Stimulated activated CD8-positive, alpha-beta memory T cell treated with anti-CD3 and anti-CD28 coated beads, Interleukin-12 subunit alpha, Interleukin-12 subunit beta, amount 100 ng/mL, for 1 hour (primary cell): Measurements from ENCODE around the gene RPS19.

Experiments
- DNase-seq: peaks from one replicate; pipeline ENCODE4 v3.0.0-alpha.2; 2020; ENCODE audit warnings: low read depth

The RPS19 gene

DNA sequence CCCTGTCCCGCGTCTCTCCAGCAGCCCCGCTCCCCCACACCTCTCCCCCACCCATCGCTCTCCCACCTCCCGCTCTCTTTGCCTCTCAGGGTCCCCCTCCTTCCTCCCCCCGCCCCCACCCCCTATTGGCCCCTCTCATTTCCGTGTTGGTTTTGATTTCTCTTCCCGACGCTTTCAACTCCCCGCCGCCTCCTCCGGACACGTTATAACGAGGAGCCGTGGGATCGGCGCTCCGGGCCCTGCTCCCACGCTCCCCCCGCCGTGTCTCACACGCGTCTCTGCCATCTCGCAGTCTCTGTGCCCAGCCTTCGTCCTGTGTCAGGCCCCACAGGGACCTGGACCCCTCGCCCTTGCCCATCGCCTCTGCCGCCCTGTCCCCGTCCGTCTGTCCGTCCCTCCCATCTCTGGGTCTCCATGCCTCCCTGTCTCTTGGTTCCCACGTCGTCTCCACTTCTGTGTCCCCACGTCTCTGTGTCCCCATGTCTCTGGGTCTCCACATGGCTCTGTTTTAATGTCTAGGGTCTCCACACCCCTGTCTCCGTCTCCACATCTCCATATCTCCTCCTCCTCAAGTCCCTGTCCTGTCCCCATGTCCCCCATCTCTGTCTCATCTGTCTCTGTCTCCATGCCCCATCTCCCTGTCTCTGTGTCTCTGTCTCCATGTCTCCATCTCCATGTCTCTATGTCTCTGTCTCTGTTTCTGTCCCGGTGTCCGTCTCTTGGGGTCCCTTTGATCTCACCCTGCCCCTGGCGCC lies 55.1 kb downstream of the RPS19 start:
- DNase-seq: no peak

DNA sequence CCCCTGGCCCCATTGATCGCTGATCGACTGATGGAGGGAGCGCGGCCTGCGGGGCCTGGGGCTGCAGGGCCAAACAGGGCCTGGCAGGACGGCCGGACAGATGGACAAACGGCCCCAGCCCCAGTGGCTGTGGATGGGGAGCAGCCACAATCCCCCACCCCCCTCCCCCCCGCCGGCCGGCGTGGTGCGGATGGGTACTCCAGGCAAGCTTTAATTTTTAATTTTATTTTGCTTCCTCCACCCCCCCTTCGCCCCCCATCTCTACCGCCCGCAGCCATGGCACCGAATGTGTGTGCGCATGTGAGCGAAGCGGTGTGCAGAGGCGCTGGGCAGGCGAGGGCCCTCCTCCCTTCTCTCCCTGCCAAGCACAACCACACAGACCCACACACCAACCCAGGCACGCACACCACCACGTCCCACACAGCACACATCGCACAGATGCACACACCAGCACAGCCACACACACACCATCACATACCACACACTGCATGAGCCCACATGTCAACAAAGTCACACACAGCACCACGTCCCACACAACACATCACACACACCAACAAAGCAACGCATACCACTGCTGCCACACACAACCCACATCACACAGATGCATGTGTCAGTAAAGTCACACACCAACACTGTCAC lies 55.8 kb downstream of the RPS19 start:
- DNase-seq: no peak

DNA sequence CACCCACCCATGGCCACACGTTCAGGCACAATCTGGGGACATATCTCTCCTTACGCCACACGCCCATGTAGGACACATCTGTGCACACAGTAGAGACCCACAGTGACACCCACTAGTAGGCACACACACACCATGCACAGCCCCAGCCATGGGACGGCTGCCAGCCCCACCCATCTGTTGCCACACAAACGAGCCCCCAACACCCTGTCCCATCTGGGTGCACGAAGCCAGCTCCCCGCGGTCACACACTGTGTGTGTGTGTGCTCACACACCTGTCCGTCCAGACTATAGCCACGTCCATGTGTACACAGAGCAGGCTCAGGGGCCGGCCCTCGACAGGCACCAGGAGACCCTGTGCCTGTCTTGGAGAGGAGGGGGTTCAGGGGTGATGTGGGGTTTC lies 57.6 kb downstream of the RPS19 start:
- no peak for DNase-seq

DNA sequence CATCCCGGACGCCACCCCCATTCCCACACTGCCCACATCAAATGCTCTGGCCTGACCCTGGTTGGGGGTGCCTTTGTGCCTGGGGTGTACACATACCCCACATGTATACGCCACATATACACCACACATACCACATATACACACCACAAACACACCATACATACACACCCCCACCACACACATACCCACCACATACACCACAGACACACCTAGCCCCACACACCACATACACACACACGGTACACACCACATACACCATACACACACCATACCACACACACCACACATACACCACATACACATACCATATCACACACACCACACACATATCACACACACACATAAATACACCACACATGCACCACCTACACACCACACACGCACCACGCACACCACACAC lies 58.0 kb downstream of the RPS19 start:
- no peak for DNase-seq

DNA sequence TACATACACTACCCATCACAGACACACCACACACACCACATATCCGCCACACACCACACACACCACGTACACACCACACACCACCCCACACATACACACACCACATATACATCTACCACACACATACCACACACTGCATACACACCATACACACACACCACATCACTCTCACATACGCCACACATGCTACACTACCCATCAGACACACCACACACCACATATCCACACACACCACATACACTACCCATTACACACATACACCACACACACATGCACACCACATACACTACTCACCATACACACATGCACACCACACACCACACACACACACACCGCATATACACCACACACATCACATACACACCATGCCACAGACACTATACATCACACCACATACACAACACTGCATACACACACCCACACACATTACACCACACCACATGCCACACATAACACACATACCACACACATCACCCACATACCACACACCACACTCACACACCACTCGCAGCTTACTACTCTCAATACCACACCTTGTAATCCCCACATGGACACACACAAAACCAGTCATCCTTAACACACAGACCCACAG lies 58.7 kb downstream of the RPS19 start:
- DNase-seq: no peak

DNA sequence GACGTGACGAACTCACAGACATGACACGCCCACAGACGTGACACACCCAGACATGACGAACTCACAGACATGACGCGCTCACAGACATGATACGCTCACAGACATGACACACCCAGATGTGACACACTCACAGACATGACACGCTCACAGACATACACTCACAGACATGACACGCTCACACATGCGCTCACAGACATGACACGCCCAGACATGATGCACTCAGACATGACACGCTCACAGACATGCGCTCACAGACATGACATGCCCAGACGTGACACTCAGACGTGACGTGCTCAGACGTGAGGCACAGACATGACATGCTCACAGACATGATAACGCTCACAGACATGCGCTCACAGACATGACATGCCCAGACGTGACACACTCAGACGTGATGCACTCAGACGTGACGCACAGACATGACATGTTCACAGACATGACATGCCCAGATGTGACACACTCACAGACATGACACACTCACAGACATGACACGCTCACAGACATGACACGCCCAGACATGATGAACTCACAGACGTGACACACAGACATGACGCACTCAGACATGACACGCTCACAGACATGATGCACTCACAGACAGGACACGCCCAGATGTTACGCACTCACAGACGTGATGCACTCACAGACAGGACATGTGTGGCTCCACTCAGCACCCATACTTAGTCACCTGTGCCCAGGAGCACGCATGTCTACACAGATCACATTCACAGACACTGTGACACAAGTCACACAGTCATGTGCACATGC lies 60.1 kb downstream of the RPS19 start:
- DNase-seq: no peak

DNA sequence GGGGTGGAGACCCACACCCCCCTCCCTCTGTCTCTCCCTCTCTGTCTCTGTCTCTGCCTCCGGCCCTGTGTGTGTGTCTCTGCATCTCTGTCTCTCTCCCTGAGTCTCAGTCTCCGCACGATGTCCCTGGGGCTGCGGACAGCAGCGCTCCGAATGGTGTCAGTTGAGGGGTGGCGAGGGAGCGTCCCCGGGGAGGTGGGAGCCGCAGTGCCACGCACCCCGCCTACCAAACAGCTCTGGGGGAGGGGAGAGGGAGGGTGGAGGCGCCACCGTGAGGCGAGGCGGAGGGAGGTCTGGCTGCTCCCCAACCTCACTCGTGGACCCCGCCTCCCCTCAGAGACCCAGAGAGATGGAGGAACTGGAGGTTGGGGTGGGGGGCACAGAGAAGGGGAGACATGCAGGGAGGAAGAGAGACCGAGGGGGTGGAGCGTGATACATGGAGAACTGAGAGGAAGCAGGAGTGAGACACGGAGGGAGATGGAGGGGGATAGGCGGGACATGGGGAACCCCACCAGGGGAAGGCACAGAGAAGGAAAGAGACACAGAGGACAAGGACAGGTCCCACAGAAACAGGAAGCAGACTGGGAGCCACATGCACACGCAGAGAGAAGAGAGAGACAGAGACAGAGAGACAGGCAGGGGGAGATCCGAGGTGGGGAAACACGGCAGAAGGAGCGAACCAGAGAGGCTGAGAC lies 61.0 kb downstream of the RPS19 start:
- no peak for DNase-seq

DNA sequence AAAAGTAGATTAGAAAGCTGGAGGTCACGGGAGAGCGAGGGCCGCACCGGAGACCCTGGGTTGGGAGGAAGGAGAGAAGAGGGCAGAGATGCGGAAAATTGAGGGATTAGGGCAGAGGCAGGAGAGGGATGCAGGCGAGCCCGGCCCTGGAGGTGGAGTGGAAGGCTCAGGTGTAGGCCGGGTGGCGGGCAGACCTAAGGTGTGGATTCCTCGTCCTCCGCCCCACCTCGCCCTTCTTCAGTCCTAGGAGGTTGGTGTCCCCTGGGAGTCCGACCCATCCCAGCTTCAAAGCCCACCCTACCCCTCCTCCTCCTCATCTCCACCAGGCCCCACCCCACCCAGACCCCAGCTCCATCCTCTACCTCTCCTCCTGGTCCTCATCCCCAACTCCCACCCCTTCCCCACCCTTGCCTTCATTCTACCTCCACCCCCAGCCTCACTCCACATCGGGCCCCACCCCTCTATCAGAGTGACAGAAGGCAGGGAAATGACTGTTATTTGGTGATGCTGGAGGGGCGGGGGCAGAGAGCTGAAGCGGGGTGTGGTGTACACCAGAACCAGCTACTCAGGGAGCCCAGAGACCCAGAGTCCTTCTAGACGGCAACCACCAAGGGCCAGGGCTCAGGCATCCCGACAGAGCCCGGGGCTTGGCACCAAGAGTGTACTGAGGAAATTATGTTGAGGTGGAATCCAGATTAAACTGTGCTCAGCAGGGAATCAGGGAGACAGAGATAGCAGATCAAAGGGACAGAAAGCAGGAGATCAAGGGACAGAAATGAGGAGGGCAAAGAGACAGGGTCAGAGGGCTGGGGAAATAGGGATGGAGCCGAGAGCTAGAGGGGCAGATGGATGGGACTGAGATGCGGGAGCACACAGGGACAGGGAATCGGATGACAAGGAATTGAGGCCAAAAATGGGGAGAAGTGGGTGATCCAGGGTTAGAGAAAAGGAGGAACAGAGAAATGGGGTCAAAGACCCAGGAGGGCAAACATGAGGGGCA lies 61.8 kb downstream of the RPS19 start:
- no peak for DNase-seq
